Transverse colon (tissue), 4 donors: ENCODE measurements around the gene WBP1L. TPM values are rescaled to one million over a fixed set of nuclear protein-coding genes. Genes with fewer than 3 reads are reported as not detected.
"Not testable (repeated sequence)": the region's sequence is repeated elsewhere in the genome, so short reads cannot be mapped to it uniquely, and the experiment has no call there.

Experiments used
- DNase-seq: peaks from one replicate; pipeline ENCODE4 v3.0.0-alpha.2; 2019
- H3K27ac ChIP-seq, 4 donors: fragments of 200-600 bp; sonication (generic); 2 replicates each; pipeline ENCODE4 v1.5.1; 2016 to 2018; ENCODE audit warnings: inconsistent platforms in 4 of 4
- H3K27me3 ChIP-seq: fragments of 200-600 bp; sonication (generic); 2 replicates; pipeline ENCODE4 v1.5.1; 2017; ENCODE audit warnings: inconsistent platforms
- H3K36me3 ChIP-seq, 4 donors: fragments of 200-600 bp; sonication (generic); 2 replicates each; pipeline ENCODE4 v1.5.1; 2017 to 2019; ENCODE audit warnings: inconsistent platforms in 4 of 4
- H3K4me1 ChIP-seq, 4 donors: fragments of 200-600 bp; sonication (generic); 2 replicates each; pipeline ENCODE4 v1.5.1; 2017 to 2020; ENCODE audit warnings: inconsistent platforms in 4 of 4
- H3K4me3 ChIP-seq, 4 donors: fragments of 200-600 bp; sonication (generic); 1 replicate in 1 of 4; 2 replicates in 3 of 4; pipeline versions ENCODE4 v1.5.1 to v1.6.1; 2017 to 2019; ENCODE audit warnings: inconsistent platforms in 4 of 4
- H3K9me3 ChIP-seq, 2 donors: fragments of 200-600 bp; sonication (generic); 2 replicates each; pipeline ENCODE4 v1.5.1; 2017 to 2019; ENCODE audit warnings: inconsistent platforms in 2 of 2
- CTCF ChIP-seq, 5 experiments: fragments of 200-600 bp in 3 of 5; fragments of 450-650 bp in 2 of 5; sonication (generic) in 3 of 5; IDR thresholded peaks; 1 replicate in 2 of 5; 2 replicates in 3 of 5; pipeline ENCODE4 v1.5.1; 2016 to 2017; ENCODE audit warnings: antibody characterized with exemption in 5 of 5, inconsistent platforms in 3 of 5, mild to moderate bottlenecking in 2 of 5, moderate library complexity in 1 of 5
- EP300 ChIP-seq: sonication (generic); formaldehyde crosslinking; IDR thresholded peaks from one replicate; pipeline ENCODE4 v1.6.1; 2017; ENCODE audit warnings: antibody characterized with exemption, low read depth
- POLR2A ChIP-seq: fragments of 450-650 bp; IDR thresholded peaks from one replicate; pipeline ENCODE4 v1.6.1; 2016; ENCODE audit warnings: antibody characterized with exemption, mild to moderate bottlenecking, moderate library complexity
- POLR2AphosphoS5 ChIP-seq, 3 donors: sonication (generic); formaldehyde crosslinking; IDR thresholded peaks; one replicate each; pipeline ENCODE4 v1.6.1; 2016; ENCODE audit warnings: antibody characterized with exemption in 3 of 3
- WGBS, 2 donors: methylation state at CpG; one replicate each; pipeline ENCODE4 v1.1.5; 2018; ENCODE audit warnings: low coverage in 1 of 2; 5-methylcytosine and 5-hydroxymethylcytosine counted together
- in situ Hi-C, 4 donors: fragments of 200-750 bp; cut with MboI; loops; one replicate each; pipeline versions ENCODE4 v1.15.0 to v1.15.1; 2017; ENCODE audit warnings: low sequenced_read_pairs in 3 of 4, low pct_ligation_motif_present in 1 of 4, low pct_unique_long_range_greater_than_20kb in 1 of 4
- intact Hi-C: fragments of 100-400 bp; cut with DNase I; formaldehyde crosslinking; loops from one replicate; pipeline ENCODE4 v1.15.1; 2023; ENCODE audit warnings: low total_unique reads
- total RNA-seq, 4 donors: library from RNA; depleted of rRNA; stranded (reverse); fragments of >200 nt; gene quantifications; one replicate each; pipeline ENCODE4 v1.1.0, GENCODE V29; 2016

WBP1L gene
- total RNA-seq = 100 to 1,000 TPM in 2 of 4 donors, 10 to 100 TPM in 2; 68.9 to 168 (median 129) TPM

- Histone ChIP-seq H3K9me3 (no peaks in the 10 kb centered on the region), H3K27ac (peak within 1 kb of the TSS; percentile 90 to 95 (median 92)), H3K4me3 (peak within 1 kb of the TSS; percentile 78 to 100 (median 85)), H3K4me1 (peaks cover 0 to 26% (median 20%) of the 10 kb centered on the region in 4 donors), H3K27me3 (no peaks in the 10 kb centered on the region), H3K36me3 (no peaks in the 10 kb centered on the region)
- TF ChIP-seq CTCF (IDR thresholded peaks at IDR 0.05) (peak in 2 of 5 experiments; percentile 16 to 30), EP300 (no peak), POLR2A (peak; percentile 96), POLR2AphosphoS5 (IDR thresholded peaks at IDR 0.05) (peak; percentile 78 to 100 (median 99))
- WGBS, 2 donors = 0 to 1% methylated on average over 2 to 37 of the region's 37 CpGs
- in situ Hi-C loops = loop anchor here in 2 of 4 donors (25.0 kb wide), 1 partner anchor 319 kb away; no protein-coding TSS in a partner anchor
- intact Hi-C loops = no loop called here
- DNase-seq = peak; percentile 98
Measured at GRCh38 chr10:102743588-102744373, at the start of gene WBP1L. WBP1L (plus strand) TSS chr10:102743948; CDS start chr10:102744054, 106 bp downstream.

GRCh38 chr10:102695401-102695800, 48.3 kb upstream of the WBP1L start:
- H3K9me3 ChIP-seq, H3K4me3 ChIP-seq, DNase-seq, intact Hi-C loops, H3K4me1 ChIP-seq, in situ Hi-C loops, H3K27ac ChIP-seq, H3K27me3 ChIP-seq: not testable (repeated sequence)
- WGBS, 2 donors = 67 to 95% methylated on average over 1 to 10 of the region's 10 CpGs
- peaks cover 0 to 15% (median 3%) of the 10 kb centered on the region in 4 donors for H3K36me3 ChIP-seq

- intact Hi-C loops = no loop called here
- no peak for DNase-seq
- H3K36me3 ChIP-seq = peaks cover 0 to 15% (median 3%) of the 10 kb centered on the region in 4 donors
Measured at GRCh38 chr10:102696736-102697135, 47.0 kb upstream of the WBP1L start.

GRCh38 chr10:102698894-102699293, 44.9 kb upstream of the WBP1L start:
- no peaks in the 10 kb centered on the region for H3K27me3 ChIP-seq
- no peaks in the 10 kb centered on the region for H3K4me1 ChIP-seq
- WGBS, 2 donors = 89% methylated on average over 2 of the region's 2 CpGs; no CpG with 5 or more reads in 1 of the 2 donors
- H3K9me3 ChIP-seq = no peaks in the 10 kb centered on the region
- H3K36me3 ChIP-seq = peaks cover 0 to 15% (median 3%) of the 10 kb centered on the region in 4 donors
- H3K27ac ChIP-seq = no peak overlapping the region
- DNase-seq = no peak
- no peak for TF ChIP-seq EP300
- no peak for TF ChIP-seq POLR2A
- TF ChIP-seq CTCF (IDR thresholded peaks at IDR 0.05) = no peak
- no peak for TF ChIP-seq POLR2AphosphoS5 (IDR thresholded peaks at IDR 0.05)
- no peak overlapping the region for H3K4me3 ChIP-seq
- intact Hi-C loops = no loop called here
- in situ Hi-C loops = no loop called here

More at GRCh38 chr10:102696736-102697135, 47.0 kb upstream of the WBP1L start:
- TF ChIP-seq EP300 = no peak
- no peak for TF ChIP-seq POLR2A
- Histone ChIP-seq H3K9me3 (no peaks in the 10 kb centered on the region), H3K4me1 (no peaks in the 10 kb centered on the region), H3K4me3 (no peak overlapping the region), H3K27me3 (no peaks in the 10 kb centered on the region), H3K27ac (no peak overlapping the region)
- in situ Hi-C loops = no loop called here
- WGBS, 2 donors = 61 to 92% methylated on average over 2 to 3 of the region's 3 CpGs

- DNase-seq = no peak
- TF ChIP-seq EP300 (no peak), POLR2AphosphoS5 (IDR thresholded peaks at IDR 0.05) (no peak), POLR2A (no peak), CTCF (IDR thresholded peaks at IDR 0.05) (no peak)
- H3K9me3 ChIP-seq = no peaks in the 10 kb centered on the region
- no peak overlapping the region for H3K4me3 ChIP-seq
- intact Hi-C loops = loop anchor here (1.0 kb wide), 1 partner anchor 36 kb away; no protein-coding TSS in a partner anchor
- peaks cover 0 to 15% (median 3%) of the 10 kb centered on the region in 4 donors for H3K36me3 ChIP-seq
- in situ Hi-C loops = no loop called here
- no peaks in the 10 kb centered on the region for H3K4me1 ChIP-seq
- 72 to 87% methylated on average over 3 of the region's 3 CpGs for WGBS, 2 donors
- H3K27ac ChIP-seq = no peak overlapping the region
- no peaks in the 10 kb centered on the region for H3K27me3 ChIP-seq
Measured at GRCh38 chr10:102701272-102701671, 42.5 kb upstream of the WBP1L start.
